Measurements from ENCODE around the gene MACROD2.

DNA sequence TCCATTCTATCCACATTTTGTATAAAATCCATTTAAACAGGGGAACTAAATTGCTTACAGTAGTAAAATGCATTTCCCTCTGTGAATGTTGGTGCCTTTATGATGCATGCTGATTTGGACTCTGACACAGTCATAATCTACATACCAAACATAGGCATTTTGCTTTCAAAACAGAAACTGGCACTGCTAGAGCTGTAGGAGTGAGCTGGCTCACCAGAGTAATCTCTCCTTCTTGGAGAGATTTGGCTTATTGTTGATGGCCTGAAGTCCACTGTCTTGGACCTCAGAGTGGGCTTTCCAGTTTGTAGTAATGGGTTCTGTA, 705.3 kb downstream of the MACROD2 start:
- TF ChIP-seq RBAK (tag by site-specific recombination; IDR thresholded peaks at IDR 0.05), result no peak
- TF ChIP-seq ZEB2 (tag by site-specific recombination; IDR thresholded peaks at IDR 0.05), result no peak
- TF ChIP-seq, protein P1, sequence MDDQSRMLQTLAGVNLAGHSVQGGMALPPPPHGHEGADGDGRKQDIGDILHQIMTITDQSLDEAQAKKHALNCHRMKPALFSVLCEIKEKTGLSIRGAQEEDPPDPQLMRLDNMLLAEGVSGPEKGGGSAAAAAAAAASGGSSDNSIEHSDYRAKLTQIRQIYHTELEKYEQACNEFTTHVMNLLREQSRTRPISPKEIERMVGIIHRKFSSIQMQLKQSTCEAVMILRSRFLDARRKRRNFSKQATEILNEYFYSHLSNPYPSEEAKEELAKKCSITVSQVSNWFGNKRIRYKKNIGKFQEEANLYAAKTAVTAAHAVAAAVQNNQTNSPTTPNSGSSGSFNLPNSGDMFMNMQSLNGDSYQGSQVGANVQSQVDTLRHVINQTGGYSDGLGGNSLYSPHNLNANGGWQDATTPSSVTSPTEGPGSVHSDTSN (CRISPR knock-in tag; IDR thresholded peaks at IDR 0.05), result no peak
- no peak for TF ChIP-seq BCL11A (tag by site-specific recombination; IDR thresholded peaks at IDR 0.05; ENCODE audit: low read depth)
- TF ChIP-seq, protein P2, sequence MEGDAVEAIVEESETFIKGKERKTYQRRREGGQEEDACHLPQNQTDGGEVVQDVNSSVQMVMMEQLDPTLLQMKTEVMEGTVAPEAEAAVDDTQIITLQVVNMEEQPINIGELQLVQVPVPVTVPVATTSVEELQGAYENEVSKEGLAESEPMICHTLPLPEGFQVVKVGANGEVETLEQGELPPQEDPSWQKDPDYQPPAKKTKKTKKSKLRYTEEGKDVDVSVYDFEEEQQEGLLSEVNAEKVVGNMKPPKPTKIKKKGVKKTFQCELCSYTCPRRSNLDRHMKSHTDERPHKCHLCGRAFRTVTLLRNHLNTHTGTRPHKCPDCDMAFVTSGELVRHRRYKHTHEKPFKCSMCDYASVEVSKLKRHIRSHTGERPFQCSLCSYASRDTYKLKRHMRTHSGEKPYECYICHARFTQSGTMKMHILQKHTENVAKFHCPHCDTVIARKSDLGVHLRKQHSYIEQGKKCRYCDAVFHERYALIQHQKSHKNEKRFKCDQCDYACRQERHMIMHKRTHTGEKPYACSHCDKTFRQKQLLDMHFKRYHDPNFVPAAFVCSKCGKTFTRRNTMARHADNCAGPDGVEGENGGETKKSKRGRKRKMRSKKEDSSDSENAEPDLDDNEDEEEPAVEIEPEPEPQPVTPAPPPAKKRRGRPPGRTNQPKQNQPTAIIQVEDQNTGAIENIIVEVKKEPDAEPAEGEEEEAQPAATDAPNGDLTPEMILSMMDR (tag by site-specific recombination; IDR thresholded peaks at IDR 0.05), result no peak
- TF ChIP-seq GLI4 (tag by site-specific recombination; IDR thresholded peaks at IDR 0.05), result no peak
